GM12801 (cell line): ENCODE data around the gene PEAK3.

Experiments used
- CTCF ChIP-seq: IDR thresholded peaks from one replicate; pipeline ENCODE4 v1.5.1; 2011; ENCODE audit warnings: control low read depth; ENCODE audit not compliant: insufficient read length; ENCODE audit errors: extremely low read depth

Gene PEAK3

GRCh38 chr19:2271234-2272103, 10.5 kb downstream of the PEAK3 start:
- no peak for TF ChIP-seq CTCF

- TF ChIP-seq CTCF = no peak
Observed at GRCh38 chr19:2270423-2271233, 11.3 kb downstream of the PEAK3 start.

GRCh38 chr19:2270157-2270422, 11.9 kb downstream of the PEAK3 start:
- no peak for TF ChIP-seq CTCF

GRCh38 chr19:2269244-2270156, 12.5 kb downstream of the PEAK3 start:
- no peak for TF ChIP-seq CTCF

DNA sequence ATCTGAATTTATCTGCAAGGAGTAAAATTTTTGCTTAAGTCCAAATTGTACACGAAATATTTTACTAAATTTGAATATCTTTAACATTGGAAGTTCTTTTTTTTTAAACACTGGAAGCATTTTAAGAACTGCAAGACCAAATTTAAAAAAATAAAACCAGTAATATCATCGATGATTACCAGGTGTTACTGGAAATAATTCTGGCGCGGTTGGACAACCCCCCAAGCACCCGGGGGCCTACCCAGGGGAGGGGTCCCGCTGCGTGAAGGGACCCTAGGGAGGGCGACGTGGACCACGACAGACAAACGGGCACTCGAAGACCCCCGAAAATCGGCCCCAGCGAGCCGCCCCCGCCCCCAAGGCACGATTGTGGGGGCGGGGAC, 13.1 kb downstream of the PEAK3 start:
- TF ChIP-seq CTCF = no peak

DNA sequence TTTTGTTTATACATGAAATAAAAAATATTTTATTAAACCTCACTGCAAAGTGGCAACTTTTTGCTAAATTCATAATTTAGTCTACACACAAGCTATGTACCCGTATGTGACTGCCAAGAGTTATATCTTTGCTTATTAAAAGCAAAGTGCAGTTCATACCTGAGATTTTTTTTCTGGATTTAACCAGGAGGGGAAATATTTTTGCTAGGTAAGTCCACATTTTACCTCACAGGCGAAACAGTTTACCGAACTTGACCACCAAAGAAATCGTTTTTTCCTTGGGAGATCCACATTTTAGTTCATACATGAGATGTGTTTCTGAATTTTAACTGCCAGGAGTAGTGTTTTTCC, 13.5 kb downstream of the PEAK3 start:
- no peak for TF ChIP-seq CTCF
